Anterior cingulate cortex (tissue), 58 donors: ENCODE measurements around the gene DNAJB2.
"Not testable (repeated sequence)": the region's sequence is repeated elsewhere in the genome, so short reads cannot be mapped to it uniquely, and the experiment has no call there.

Experiments
- DNase-seq, 58 donors: peaks; one replicate each; lab custom pipeline; 2025; lab: John Stamatoyannopoulos, UW

The DNAJB2 gene

GRCh38 chr2:219254590-219255201 lies 24.5 kb upstream of the DNAJB2 start:
- DNase-seq = peak in 1 of 58 donors; percentile 34

- DNase-seq = not testable (repeated sequence)
Measured at GRCh38 chr2:219258942-219259341, 20.2 kb upstream of the DNAJB2 start.

- peak in 7 of 58 donors; percentile 16 to 44 (median 29) for DNase-seq
Measured at GRCh38 chr2:219261024-219261855, 17.9 kb upstream of the DNAJB2 start.

GRCh38 chr2:219266232-219266631 lies 12.9 kb upstream of the DNAJB2 start:
- no peak for DNase-seq

GRCh38 chr2:219266886-219267285 lies 12.3 kb upstream of the DNAJB2 start:
- DNase-seq = no peak

GRCh38 chr2:219268294-219268693 lies 10.9 kb upstream of the DNAJB2 start:
- DNase-seq = no peak

- DNase-seq = no peak
Measured at GRCh38 chr2:219269362-219270054, 9.7 kb upstream of the DNAJB2 start.

- no peak for DNase-seq
Measured at GRCh38 chr2:219270055-219270372, 9.2 kb upstream of the DNAJB2 start.

- DNase-seq = no peak
Measured at GRCh38 chr2:219271021-219271420, 8.1 kb upstream of the DNAJB2 start.

GRCh38 chr2:219272356-219272755 lies 6.8 kb upstream of the DNAJB2 start:
- DNase-seq = no peak

- DNase-seq = no peak
Measured at GRCh38 chr2:219272995-219273394, 6.2 kb upstream of the DNAJB2 start.

- no peak for DNase-seq
Measured at GRCh38 chr2:219273937-219274336, 5.2 kb upstream of the DNAJB2 start.

- peak in 1 of 58 donors; percentile 19 for DNase-seq
Measured at GRCh38 chr2:219274361-219274921, 4.7 kb upstream of the DNAJB2 start.

GRCh38 chr2:219277703-219278654 lies 1.2 kb upstream of the DNAJB2 start:
- DNase-seq = peak in 56 of 58 donors; percentile 22 to 85 (median 74)

- peak in 1 of 58 donors; percentile 39 for DNase-seq
Measured at GRCh38 chr2:219278655-219279150, 463 bp upstream of the DNAJB2 start.

GRCh38 chr2:219279916-219280516 lies 850 bp downstream of the DNAJB2 start:
- DNase-seq = peak in 3 of 58 donors; percentile 21 to 65 (median 49)

- peak in 2 of 58 donors; percentile 36 to 46 for DNase-seq
Measured at GRCh38 chr2:219280651-219281050, 1.5 kb downstream of the DNAJB2 start.

- peak in 2 of 58 donors; percentile 15 to 31 for DNase-seq
Measured at GRCh38 chr2:219281588-219281987, 2.4 kb downstream of the DNAJB2 start.

- peak in 26 of 58 donors; percentile 16 to 80 (median 42) for DNase-seq
Measured at GRCh38 chr2:219282375-219282774, 3.2 kb downstream of the DNAJB2 start.
